K562 (cell line): Measurements from ENCODE around the gene CD46. TPM values are rescaled to one million over a fixed set of nuclear protein-coding genes. Genes with fewer than 3 reads are reported as not detected.

Experiments used
- C11orf30 ChIP-seq: fragments of 450-650 bp; IDR thresholded peaks from 2 replicates; pipeline ENCODE4 v1.6.1; 2016; ENCODE audit warnings: low read depth, mild to moderate bottlenecking
- CBFA2T3 ChIP-seq: fragments of 450-650 bp; IDR thresholded peaks from 2 replicates; pipeline ENCODE4 v1.6.1; 2017
- ETV1 ChIP-seq: fragments of 450-650 bp; conservative IDR thresholded peaks from 2 replicates; pipeline ENCODE4 v1.6.1; 2016; ENCODE audit warnings: missing genetic modification characterization, control low read depth, low read depth, missing compliant biosample characterization
- ETV5 ChIP-seq: sonication (generic); formaldehyde crosslinking; IDR thresholded peaks from 2 replicates; pipeline ENCODE4 v1.4.0; 2020; ENCODE audit warnings: low read depth, mild to moderate bottlenecking, missing genetic modification reagents
- FOSL1 ChIP-seq: fragments of 200-800 bp; sonication (Bioruptor generic); conservative IDR thresholded peaks from 2 replicates; pipeline ENCODE4 v1.6.1; 2016; ENCODE audit warnings: missing genetic modification characterization, missing compliant biosample characterization
- HDAC3 ChIP-seq: fragments of 450-650 bp; IDR thresholded peaks from 2 replicates; pipeline ENCODE4 v1.6.1; 2018; ENCODE audit warnings: borderline replicate concordance, mild to moderate bottlenecking, moderate library complexity; ENCODE audit not compliant: partially characterized antibody
- HINFP ChIP-seq: fragments of 450-650 bp; conservative IDR thresholded peaks from 2 replicates; pipeline ENCODE4 v1.6.1; 2016; ENCODE audit warnings: missing genetic modification characterization, low read depth, mild to moderate bottlenecking, control low read depth, missing compliant biosample characterization
- JUND ChIP-seq, 2 experiments: IDR thresholded peaks; 2 replicates in 1 of 2; 3 replicates in 1 of 2; pipeline ENCODE4 v1.6.1; 2011; ENCODE audit warnings: borderline replicate concordance in 2 of 2, low read depth in 2 of 2, low read length in 2 of 2, improper control_type of control experiment in 1 of 2, missing biosample characterization in 1 of 2, missing genetic modification characterization in 1 of 2, missing genetic modification reagents in 1 of 2
- KAT7 ChIP-seq: sonication (generic); formaldehyde crosslinking; IDR thresholded peaks from 2 replicates; pipeline ENCODE4 v1.8.0; 2022; ENCODE audit warnings: missing genetic modification reagents, mild to moderate bottlenecking, borderline replicate concordance
- KDM2B ChIP-seq: fragments of 250-450 bp; sonication (Bioruptor Pico); IDR thresholded peaks from 2 replicates; pipeline ENCODE4 v1.8.0; 2021; ENCODE audit warnings: mild to moderate bottlenecking, moderate library complexity
- MAFF ChIP-seq: IDR thresholded peaks from 2 replicates; pipeline ENCODE4 v1.6.1; 2012; ENCODE audit warnings: low read length, improper control_type of control experiment
- NCOA1 ChIP-seq: fragments of 450-650 bp; IDR thresholded peaks from 2 replicates; pipeline ENCODE4 v1.6.1; 2016; ENCODE audit warnings: low read depth
- NCOR1 ChIP-seq: fragments of 450-650 bp; IDR thresholded peaks from 2 replicates; pipeline ENCODE4 v1.6.1; 2016; ENCODE audit warnings: mild to moderate bottlenecking, moderate library complexity
- NR2C1 ChIP-seq, 2 experiments: fragments of 450-650 bp; IDR thresholded peaks; 2 replicates each; pipeline ENCODE4 v1.6.1; 2017; ENCODE audit warnings: mild to moderate bottlenecking in 2 of 2, antibody characterized with exemption in 1 of 2, inconsistent platforms in 1 of 2, missing compliant biosample characterization in 1 of 2, missing genetic modification characterization in 1 of 2
- NR4A1 ChIP-seq, 2 experiments: fragments of 250-450 bp in 1 of 2; fragments of 450-650 bp in 1 of 2; sonication (Bioruptor Pico) in 1 of 2; IDR thresholded peaks; 2 replicates each; pipeline versions ENCODE4 v1.4.0 to v1.6.1; 2016 to 2020; ENCODE audit warnings: mild to moderate bottlenecking in 2 of 2, missing compliant biosample characterization in 1 of 2, missing genetic modification characterization in 1 of 2, moderate library complexity in 1 of 2
- POLR2AphosphoS2 ChIP-seq: IDR thresholded peaks from 2 replicates; pipeline ENCODE4 v1.6.1; 2012; ENCODE audit warnings: low read length, improper control_type of control experiment
- TCF3 ChIP-seq: sonication (generic); formaldehyde crosslinking; IDR thresholded peaks from 2 replicates; pipeline ENCODE4 v1.4.0; 2020; ENCODE audit warnings: mild to moderate bottlenecking, missing genetic modification reagents
- WHSC1 ChIP-seq: IDR thresholded peaks from one replicate; pipeline ENCODE4 v1.6.1; 2012; ENCODE audit warnings: low read length, control low read depth, inconsistent platforms
- YY1 ChIP-seq, 3 experiments: IDR thresholded peaks; 2 replicates each; pipeline ENCODE4 v1.6.1; 2011; ENCODE audit warnings: low read length in 2 of 3, mild to moderate bottlenecking in 2 of 3, moderate library complexity in 2 of 3, borderline replicate concordance in 1 of 3, control low read depth in 1 of 3, low read depth in 1 of 3; ENCODE audit not compliant: insufficient read depth in 3 of 3, insufficient replicate concordance in 2 of 3, control insufficient read depth in 1 of 3, insufficient read length in 1 of 3; ENCODE audit errors: extremely low read depth in 1 of 3
- ZHX1 ChIP-seq: fragments of 150-350 bp; conservative IDR thresholded peaks from 2 replicates; pipeline ENCODE4 v1.6.1; 2014; ENCODE audit warnings: low read length
- ZNF347 ChIP-seq: fragments of 450-650 bp; formaldehyde crosslinking; IDR thresholded peaks from 2 replicates; pipeline ENCODE4 v1.4.0; 2020; ENCODE audit warnings: low read depth, mild to moderate bottlenecking, moderate library complexity
- ZNF41 ChIP-seq: fragments of 250-450 bp; sonication (Bioruptor Pico); conservative IDR thresholded peaks from 2 replicates; pipeline ENCODE4 v1.4.0; 2020; ENCODE audit warnings: mild to moderate bottlenecking
- ZNF584 ChIP-seq: fragments of 200-800 bp; sonication (Bioruptor generic); IDR thresholded peaks from 2 replicates; pipeline ENCODE4 v1.6.1; 2016; ENCODE audit warnings: low read depth, mild to moderate bottlenecking, missing genetic modification characterization, missing compliant biosample characterization
- polyA plus RNA-seq, 8 experiments: library from polyadenylated mRNA; depleted of rRNA in 4 of 8; stranded (reverse) in 5 of 8; unstranded in 3 of 8; fragments of >200 nt; fragmentation: Nextera tagmentation in 2 of 8; fragmentation: Illumina TruSeq in 1 of 8; extraction: Ambion mirVana in 2 of 8; extraction: Trizol in 1 of 8; gene quantifications; 2 replicates each; pipeline versions ENCODE4 v1.2.1 to v1.2.3, GENCODE V29; 2011 to 2014; ENCODE audit warnings: inconsistent platforms in 1 of 8, missing spikeins in 1 of 8
- total RNA-seq, 7 experiments: library from RNA; depleted of rRNA in 6 of 7; stranded (reverse); fragments of >200 nt in 6 of 7; fragmentation: Illumina TruSeq in 2 of 7; extraction: Trizol in 2 of 7; gene quantifications; 2 replicates each; pipeline versions ENCODE4 v1.2.1 to v1.2.3, GENCODE V29; 2011 to 2021; ENCODE audit warnings: low replicate concordance in 1 of 7

Gene CD46
- total and polyA plus RNA-seq, 9 of the 15 experiments (the other 6 are each of a cell fraction or from before 2014, with no cell fraction given): 87.9 to 374 (median 156) TPM

GRCh38 chr1:207805841-207806421 is 54.1 kb downstream of the CD46 start (continued):
- TF ChIP-seq ETV1 (peak; percentile 92), ZHX1 (no peak), ZNF41 (CRISPR knock-in tag) (no peak), ETV5 (CRISPR knock-in tag) (peak; percentile 93), NCOA1 (0 out of 2 replicates have a peak, but pooled peaks have one; percentile 39), MAFF (peak; percentile 71; the same call in 1 of the 2 replicates), C11orf30 (peak; percentile 90), NR4A1 (CRISPR knock-in tag; IDR thresholded peaks at IDR 0.05) (peak; percentile 58; the same call in 1 of the 2 replicates), NR4A1 (tag; IDR thresholded peaks at IDR 0.05) (peak; percentile 90), HINFP (no peak), FOSL1 (peak; percentile 80), KAT7 (CRISPR knock-in tag) (no peak), ZNF584 (CRISPR knock-in tag) (peak; percentile 89; the same call in 1 of the 2 replicates), POLR2AphosphoS2 (no peak), TCF3 (CRISPR knock-in tag) (peak; percentile 79), KDM2B (0 out of 2 replicates have a peak, but pooled peaks have one; percentile 20), ZNF347 (CRISPR knock-in tag) (no peak), CBFA2T3 (peak; percentile 81), WHSC1 (peak; percentile 53), NCOR1 (peak; percentile 28), YY1 (IDR thresholded peaks at IDR 0.05; ENCODE audit: borderline replicate concordance in 1 of 3, control insufficient read depth in 1 of 3, extremely low read depth in 1 of 3, insufficient read depth in 3 of 3, insufficient read length in 1 of 3, insufficient replicate concordance in 2 of 3, low read depth in 1 of 3, low read length in 2 of 3) (peak in 1 of 3 experiments; percentile 71), NR2C1 (IDR thresholded peaks at IDR 0.05) (no peak), NR2C1 (tag; IDR thresholded peaks at IDR 0.05) (peak; percentile 43; the same call in 1 of the 2 replicates), HDAC3 (no peak), JUND (IDR thresholded peaks at IDR 0.05; ENCODE audit: borderline replicate concordance, low read depth, low read length) (peak; percentile 83), JUND (tag; IDR thresholded peaks at IDR 0.05; ENCODE audit: borderline replicate concordance, low read depth, low read length) (peak; percentile 83; the same call in 2 of the 3 replicates)
